SK-N-SH (cell line): ENCODE data around the gene RPS27A.
"Not testable (repeated sequence)": the region's sequence is repeated elsewhere in the genome, so short reads cannot be mapped to it uniquely, and the experiment has no call there.

Experiments used
- EZH2phosphoT487 ChIP-seq: fragments of 200-600 bp; sonication (generic); IDR thresholded peaks from 2 replicates; pipeline ENCODE4 v1.6.1; 2017; ENCODE audit warnings: low read depth, mixed run types, mild to moderate bottlenecking, antibody characterized with exemption, moderate library complexity, borderline replicate concordance
- FOXJ3 ChIP-seq: sonication (generic); formaldehyde crosslinking; IDR thresholded peaks from 2 replicates; pipeline ENCODE4 v1.5.1; 2020; ENCODE audit warnings: mild to moderate bottlenecking, missing genetic modification reagents
- FOXM1 ChIP-seq: IDR thresholded peaks from 2 replicates; pipeline ENCODE4 v1.4.0; 2012; ENCODE audit warnings: low read depth, mild to moderate bottlenecking
- GABPA ChIP-seq: IDR thresholded peaks from 2 replicates; pipeline ENCODE4 v1.4.0; 2012; ENCODE audit warnings: low read depth, mild to moderate bottlenecking
- POLR2AphosphoS5 ChIP-seq: IDR thresholded peaks from 2 replicates; pipeline ENCODE4 v1.6.1; 2012; ENCODE audit warnings: low read depth, low read length
- RAD21 ChIP-seq: IDR thresholded peaks from 2 replicates; pipeline ENCODE4 v1.6.1; 2012; ENCODE audit warnings: mild to moderate bottlenecking, low read length
- RCOR1 ChIP-seq: fragments of 150-350 bp; IDR thresholded peaks from 2 replicates; pipeline ENCODE4 v1.6.1; 2017; ENCODE audit warnings: antibody characterized with exemption, low read length
- SIN3A ChIP-seq: IDR thresholded peaks from 2 replicates; pipeline ENCODE4 v1.6.1; 2012; ENCODE audit warnings: low read depth, mild to moderate bottlenecking, low read length, moderate library complexity, borderline replicate concordance
- SMC3 ChIP-seq: IDR thresholded peaks from 2 replicates; pipeline ENCODE4 v1.6.1; 2012; ENCODE audit warnings: low read depth, low read length, improper control_type of control experiment
- TAF1 ChIP-seq: IDR thresholded peaks from 2 replicates; pipeline ENCODE4 v1.6.1; 2012; ENCODE audit warnings: low read depth, mild to moderate bottlenecking, low read length, moderate library complexity, borderline replicate concordance
- TF ChIP-seq, protein P1 (sequence below): fragments of 200-600 bp; sonication (generic); IDR thresholded peaks from 2 replicates; pipeline ENCODE4 v1.6.1; 2017; ENCODE audit warnings: antibody characterized with exemption, mild to moderate bottlenecking, moderate library complexity
- TF ChIP-seq, protein P2 (sequence below): IDR thresholded peaks from 2 replicates; pipeline ENCODE4 v1.4.0; 2012; ENCODE audit warnings: low read depth, borderline replicate concordance
- TF ChIP-seq, protein P3 (sequence below): IDR thresholded peaks from 2 replicates; pipeline ENCODE4 v1.6.1; 2012; ENCODE audit warnings: mild to moderate bottlenecking, low read depth, low read length, moderate library complexity

DNA sequence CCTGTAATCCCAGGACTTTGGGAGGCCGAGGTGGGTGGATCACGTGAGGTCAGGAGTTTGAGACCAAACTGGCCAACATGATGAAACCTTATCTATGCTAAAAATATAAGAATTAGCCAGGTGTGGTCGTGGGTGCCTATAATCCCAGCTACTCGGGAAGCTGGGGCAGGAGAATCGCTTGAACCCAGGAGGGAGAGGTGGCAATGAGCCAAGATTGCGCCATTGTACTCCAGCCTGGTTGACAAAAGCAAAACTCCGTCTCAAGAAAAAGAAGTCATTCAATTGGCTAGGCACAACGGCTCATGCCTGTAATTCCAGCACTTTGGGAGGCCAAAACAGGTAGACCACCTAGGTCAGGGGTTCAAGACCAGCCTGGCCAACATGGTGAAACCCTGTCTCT lies 9.1 kb downstream of the RPS27A start:
- not testable (repeated sequence) for TF ChIP-seq SMC3, FOXM1, RAD21, EZH2phosphoT487, GABPA, RCOR1, SIN3A, TAF1, FOXJ3, POLR2AphosphoS5
- TF ChIP-seq, protein P1, sequence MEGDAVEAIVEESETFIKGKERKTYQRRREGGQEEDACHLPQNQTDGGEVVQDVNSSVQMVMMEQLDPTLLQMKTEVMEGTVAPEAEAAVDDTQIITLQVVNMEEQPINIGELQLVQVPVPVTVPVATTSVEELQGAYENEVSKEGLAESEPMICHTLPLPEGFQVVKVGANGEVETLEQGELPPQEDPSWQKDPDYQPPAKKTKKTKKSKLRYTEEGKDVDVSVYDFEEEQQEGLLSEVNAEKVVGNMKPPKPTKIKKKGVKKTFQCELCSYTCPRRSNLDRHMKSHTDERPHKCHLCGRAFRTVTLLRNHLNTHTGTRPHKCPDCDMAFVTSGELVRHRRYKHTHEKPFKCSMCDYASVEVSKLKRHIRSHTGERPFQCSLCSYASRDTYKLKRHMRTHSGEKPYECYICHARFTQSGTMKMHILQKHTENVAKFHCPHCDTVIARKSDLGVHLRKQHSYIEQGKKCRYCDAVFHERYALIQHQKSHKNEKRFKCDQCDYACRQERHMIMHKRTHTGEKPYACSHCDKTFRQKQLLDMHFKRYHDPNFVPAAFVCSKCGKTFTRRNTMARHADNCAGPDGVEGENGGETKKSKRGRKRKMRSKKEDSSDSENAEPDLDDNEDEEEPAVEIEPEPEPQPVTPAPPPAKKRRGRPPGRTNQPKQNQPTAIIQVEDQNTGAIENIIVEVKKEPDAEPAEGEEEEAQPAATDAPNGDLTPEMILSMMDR = not testable (repeated sequence)
- TF ChIP-seq, protein P2, sequence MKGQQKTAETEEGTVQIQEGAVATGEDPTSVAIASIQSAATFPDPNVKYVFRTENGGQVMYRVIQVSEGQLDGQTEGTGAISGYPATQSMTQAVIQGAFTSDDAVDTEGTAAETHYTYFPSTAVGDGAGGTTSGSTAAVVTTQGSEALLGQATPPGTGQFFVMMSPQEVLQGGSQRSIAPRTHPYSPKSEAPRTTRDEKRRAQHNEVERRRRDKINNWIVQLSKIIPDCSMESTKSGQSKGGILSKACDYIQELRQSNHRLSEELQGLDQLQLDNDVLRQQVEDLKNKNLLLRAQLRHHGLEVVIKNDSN = not testable (repeated sequence)
- TF ChIP-seq, protein P3, sequence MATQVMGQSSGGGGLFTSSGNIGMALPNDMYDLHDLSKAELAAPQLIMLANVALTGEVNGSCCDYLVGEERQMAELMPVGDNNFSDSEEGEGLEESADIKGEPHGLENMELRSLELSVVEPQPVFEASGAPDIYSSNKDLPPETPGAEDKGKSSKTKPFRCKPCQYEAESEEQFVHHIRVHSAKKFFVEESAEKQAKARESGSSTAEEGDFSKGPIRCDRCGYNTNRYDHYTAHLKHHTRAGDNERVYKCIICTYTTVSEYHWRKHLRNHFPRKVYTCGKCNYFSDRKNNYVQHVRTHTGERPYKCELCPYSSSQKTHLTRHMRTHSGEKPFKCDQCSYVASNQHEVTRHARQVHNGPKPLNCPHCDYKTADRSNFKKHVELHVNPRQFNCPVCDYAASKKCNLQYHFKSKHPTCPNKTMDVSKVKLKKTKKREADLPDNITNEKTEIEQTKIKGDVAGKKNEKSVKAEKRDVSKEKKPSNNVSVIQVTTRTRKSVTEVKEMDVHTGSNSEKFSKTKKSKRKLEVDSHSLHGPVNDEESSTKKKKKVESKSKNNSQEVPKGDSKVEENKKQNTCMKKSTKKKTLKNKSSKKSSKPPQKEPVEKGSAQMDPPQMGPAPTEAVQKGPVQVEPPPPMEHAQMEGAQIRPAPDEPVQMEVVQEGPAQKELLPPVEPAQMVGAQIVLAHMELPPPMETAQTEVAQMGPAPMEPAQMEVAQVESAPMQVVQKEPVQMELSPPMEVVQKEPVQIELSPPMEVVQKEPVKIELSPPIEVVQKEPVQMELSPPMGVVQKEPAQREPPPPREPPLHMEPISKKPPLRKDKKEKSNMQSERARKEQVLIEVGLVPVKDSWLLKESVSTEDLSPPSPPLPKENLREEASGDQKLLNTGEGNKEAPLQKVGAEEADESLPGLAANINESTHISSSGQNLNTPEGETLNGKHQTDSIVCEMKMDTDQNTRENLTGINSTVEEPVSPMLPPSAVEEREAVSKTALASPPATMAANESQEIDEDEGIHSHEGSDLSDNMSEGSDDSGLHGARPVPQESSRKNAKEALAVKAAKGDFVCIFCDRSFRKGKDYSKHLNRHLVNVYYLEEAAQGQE = not testable (repeated sequence)
